Fibroblast of lung (primary cell): ENCODE measurements around the gene GLIS1.

ENCODE experiments used
- EZH2 ChIP-seq: IDR thresholded peaks from 2 replicates; pipeline ENCODE4 v1.5.1; 2012; ENCODE audit warnings: low read length, control low read depth, mild to moderate bottlenecking; ENCODE audit errors: missing control alignments
- TF ChIP-seq, protein P1 (sequence below), 2 donors: IDR thresholded peaks in 1 of 2; conservative IDR thresholded peaks in 1 of 2; 1 replicate in 1 of 2; 2 replicates in 1 of 2; pipeline ENCODE4 v1.5.1; 2011 to 2012; ENCODE audit warnings: low read length in 2 of 2, control low read depth in 1 of 2, inconsistent platforms in 1 of 2, low read depth in 1 of 2, mild to moderate bottlenecking in 1 of 2

DNA sequence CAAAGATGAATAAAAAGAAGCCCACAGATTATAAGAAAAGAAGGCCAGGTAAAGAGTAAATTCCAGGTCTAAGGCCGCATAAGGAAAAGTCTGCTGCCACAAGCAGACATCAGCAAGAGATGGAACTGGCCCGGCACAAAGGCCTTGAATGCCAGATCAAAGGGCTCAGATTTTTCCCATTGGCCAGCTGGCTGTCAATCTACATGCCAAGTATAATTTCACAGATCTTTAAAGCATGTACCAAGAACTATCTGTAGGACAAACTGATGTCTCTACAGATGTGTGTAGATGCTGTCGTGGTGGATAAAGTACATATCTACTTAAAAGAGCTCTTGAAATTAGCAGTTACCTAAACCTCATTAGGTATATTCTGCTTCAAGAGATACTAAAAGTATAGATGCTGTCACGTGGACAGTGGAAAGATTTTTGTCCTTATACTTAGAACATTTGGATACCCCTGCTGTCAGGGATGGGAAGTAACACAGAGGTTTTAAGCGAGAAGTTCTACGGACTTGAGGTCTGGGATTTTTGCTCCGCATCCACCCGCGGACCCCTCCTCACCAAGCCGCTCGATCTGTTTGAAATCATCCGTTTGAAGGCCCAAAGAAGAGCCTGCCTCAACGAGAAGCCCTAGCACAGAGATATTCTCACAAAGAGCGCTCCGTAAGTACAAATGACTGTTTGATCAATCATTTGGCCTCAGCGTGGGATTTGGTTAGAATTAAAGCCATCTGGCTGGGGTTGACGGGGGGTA, 10.1 kb downstream of the GLIS1 start:
- TF ChIP-seq, protein P1, sequence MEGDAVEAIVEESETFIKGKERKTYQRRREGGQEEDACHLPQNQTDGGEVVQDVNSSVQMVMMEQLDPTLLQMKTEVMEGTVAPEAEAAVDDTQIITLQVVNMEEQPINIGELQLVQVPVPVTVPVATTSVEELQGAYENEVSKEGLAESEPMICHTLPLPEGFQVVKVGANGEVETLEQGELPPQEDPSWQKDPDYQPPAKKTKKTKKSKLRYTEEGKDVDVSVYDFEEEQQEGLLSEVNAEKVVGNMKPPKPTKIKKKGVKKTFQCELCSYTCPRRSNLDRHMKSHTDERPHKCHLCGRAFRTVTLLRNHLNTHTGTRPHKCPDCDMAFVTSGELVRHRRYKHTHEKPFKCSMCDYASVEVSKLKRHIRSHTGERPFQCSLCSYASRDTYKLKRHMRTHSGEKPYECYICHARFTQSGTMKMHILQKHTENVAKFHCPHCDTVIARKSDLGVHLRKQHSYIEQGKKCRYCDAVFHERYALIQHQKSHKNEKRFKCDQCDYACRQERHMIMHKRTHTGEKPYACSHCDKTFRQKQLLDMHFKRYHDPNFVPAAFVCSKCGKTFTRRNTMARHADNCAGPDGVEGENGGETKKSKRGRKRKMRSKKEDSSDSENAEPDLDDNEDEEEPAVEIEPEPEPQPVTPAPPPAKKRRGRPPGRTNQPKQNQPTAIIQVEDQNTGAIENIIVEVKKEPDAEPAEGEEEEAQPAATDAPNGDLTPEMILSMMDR (conservative IDR thresholded peaks at IDR 0.05 in 1 of 2, IDR thresholded peaks at IDR 0.05 in 1 of 2; ENCODE audit: low read depth in 1 of 2, low read length in 2 of 2) = no peak
- TF ChIP-seq EZH2 = no peak
